Duodenal mucosa (tissue), 2 donors: ENCODE measurements around the gene FAM168A.

Experiments used
- H3K27ac ChIP-seq: one replicate; pipeline ENCODE4 v1.7.0; 2013; ENCODE audit warnings: low read depth, low read length
- H3K27me3 ChIP-seq, 2 donors: one replicate each; pipeline ENCODE4 v1.7.0; 2013; ENCODE audit warnings: low read length in 2 of 2, control low read depth in 1 of 2; ENCODE audit not compliant: insufficient read depth in 2 of 2, control insufficient read depth in 1 of 2
- H3K36me3 ChIP-seq, 2 donors: one replicate each; pipeline ENCODE4 v1.7.0; 2013; ENCODE audit warnings: low read length in 2 of 2, control low read depth in 1 of 2; ENCODE audit not compliant: insufficient read depth in 2 of 2, control insufficient read depth in 1 of 2
- H3K4me1 ChIP-seq, 2 donors: one replicate each; pipeline ENCODE4 v1.7.0; 2013; ENCODE audit warnings: low read length in 2 of 2, control low read depth in 1 of 2; ENCODE audit not compliant: insufficient read depth in 2 of 2, control insufficient read depth in 1 of 2
- H3K4me3 ChIP-seq, 2 donors: one replicate each; pipeline ENCODE4 v1.7.0; 2013; ENCODE audit warnings: low read length in 2 of 2, low read depth in 1 of 2
- H3K9ac ChIP-seq, 2 donors: one replicate each; pipeline ENCODE4 v1.7.0; 2013; ENCODE audit warnings: low read length in 2 of 2, low read depth in 1 of 2
- H3K9me3 ChIP-seq, 2 donors: one replicate each; pipeline ENCODE4 v1.7.0; 2013; ENCODE audit warnings: low read length in 2 of 2, control low read depth in 1 of 2; ENCODE audit not compliant: control insufficient read depth in 1 of 2

FAM168A gene

DNA sequence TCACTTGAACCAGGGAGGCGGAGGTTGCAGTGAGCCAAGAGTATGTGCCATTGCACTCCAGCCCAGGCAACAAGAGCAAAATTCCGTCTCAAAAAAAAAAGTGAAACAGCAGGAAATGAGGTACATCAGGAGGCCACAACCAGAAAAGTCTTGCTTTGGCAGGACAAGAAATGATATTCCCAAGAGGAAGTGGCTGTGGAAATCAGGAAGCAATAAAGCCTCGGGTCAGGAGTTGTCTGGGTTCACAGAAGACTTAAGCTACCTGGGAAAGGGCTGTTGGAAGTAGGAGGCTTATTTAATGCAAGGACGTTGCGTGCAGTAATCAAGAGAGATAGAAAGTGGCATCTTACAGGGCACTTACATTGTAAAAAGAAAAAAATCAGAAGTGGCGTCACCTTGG lies 231.0 kb downstream of the FAM168A start:
- Histone ChIP-seq H3K9ac (no peak overlapping the region), H3K36me3 (peaks cover 0 to 11% of the 10 kb centered on the region in 2 donors), H3K4me1 (peaks cover 0 to under 1% of the 10 kb centered on the region in 2 donors), H3K27me3 (no peaks in the 10 kb centered on the region), H3K4me3 (no peak overlapping the region), H3K27ac (no peak overlapping the region), H3K9me3 (no peaks in the 10 kb centered on the region)

DNA sequence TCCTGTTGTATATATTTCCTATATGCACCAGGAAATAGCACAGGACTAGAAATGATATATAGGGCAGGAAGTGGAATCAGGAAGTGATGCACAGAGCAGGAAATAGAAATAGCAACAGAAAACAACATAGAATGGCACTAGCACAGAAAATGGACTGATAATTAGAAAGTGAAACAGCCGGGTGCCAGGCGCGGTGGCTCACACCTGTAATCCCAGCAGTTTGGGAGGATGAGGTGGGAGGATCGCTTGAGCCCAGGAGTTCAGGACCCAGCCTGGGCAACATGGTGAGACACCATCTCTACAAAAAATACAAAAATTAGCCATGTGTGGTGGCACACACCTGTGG lies 231.7 kb downstream of the FAM168A start:
- H3K36me3 ChIP-seq = peaks cover 0 to 12% of the 10 kb centered on the region in 2 donors
- H3K27ac ChIP-seq = no peak overlapping the region
- no peak overlapping the region for H3K4me3 ChIP-seq
- H3K4me1 ChIP-seq = no peaks in the 10 kb centered on the region
- H3K9ac ChIP-seq = no peak overlapping the region
- no peaks in the 10 kb centered on the region for H3K27me3 ChIP-seq
- no peaks in the 10 kb centered on the region for H3K9me3 ChIP-seq

DNA sequence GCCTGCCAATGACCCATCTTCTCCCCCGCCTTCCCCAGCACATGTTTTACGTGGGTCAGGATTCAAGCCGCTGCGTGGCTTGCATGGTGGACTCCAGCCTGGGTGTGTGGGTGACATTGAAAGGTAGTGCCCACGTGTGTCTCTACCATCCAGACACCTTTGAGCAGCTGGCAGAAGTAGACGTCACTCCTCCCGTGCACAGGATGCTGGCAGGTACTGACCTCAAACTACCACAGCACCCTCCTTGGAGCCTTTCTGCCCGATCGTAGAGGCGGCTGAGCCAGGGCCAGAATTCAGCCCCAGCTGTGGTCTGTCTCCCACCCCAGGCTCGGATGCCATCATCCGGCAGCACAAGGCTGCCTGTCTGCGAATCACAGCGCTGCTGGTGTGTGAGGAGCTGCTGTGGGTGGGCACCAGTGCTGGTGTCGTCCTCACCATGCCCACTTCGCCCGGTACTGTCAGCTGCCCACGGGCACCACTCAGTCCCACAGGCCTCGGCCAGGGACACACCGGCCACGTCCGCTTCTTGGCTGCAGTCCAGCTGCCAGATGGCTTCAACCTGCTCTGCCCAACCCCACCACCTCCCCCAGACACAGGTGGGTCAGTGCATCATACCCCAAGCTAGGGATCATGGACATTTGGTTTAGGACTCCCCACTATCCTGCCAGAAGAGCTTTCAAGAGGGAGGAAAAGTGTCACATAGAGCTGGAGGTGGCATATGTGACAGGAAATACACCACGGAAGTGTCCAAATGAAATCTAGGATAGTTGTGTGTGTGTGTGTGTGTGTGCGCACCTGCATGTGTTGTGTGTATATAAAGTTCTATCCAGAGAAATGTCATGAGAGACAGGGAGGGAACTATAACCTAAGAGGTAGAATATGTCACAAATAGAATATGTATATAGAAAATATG lies 232.3 kb downstream of the FAM168A start:
- Histone ChIP-seq H3K9ac (no peak overlapping the region), H3K4me3 (no peak overlapping the region), H3K36me3 (peaks cover 0 to 15% of the 10 kb centered on the region in 2 donors), H3K27me3 (no peaks in the 10 kb centered on the region), H3K27ac (no peak overlapping the region), H3K4me1 (no peaks in the 10 kb centered on the region), H3K9me3 (no peaks in the 10 kb centered on the region)

- H3K9ac ChIP-seq = no peak overlapping the region
- H3K36me3 ChIP-seq = peaks cover 0 to 24% of the 10 kb centered on the region in 2 donors
Measured at GRCh38 chr11:73363147-73363546, 234.8 kb downstream of the FAM168A start.

GRCh38 chr11:73361953-73362776 lies 235.7 kb downstream of the FAM168A start:
- Histone ChIP-seq H3K36me3 (peaks cover 0 to 24% of the 10 kb centered on the region in 2 donors), H3K4me1 (no peaks in the 10 kb centered on the region), H3K9me3 (no peaks in the 10 kb centered on the region), H3K27ac (no peak overlapping the region), H3K27me3 (no peaks in the 10 kb centered on the region), H3K9ac (no peak overlapping the region), H3K4me3 (no peak overlapping the region)

More at GRCh38 chr11:73363147-73363546, 234.8 kb downstream of the FAM168A start:
- Histone ChIP-seq H3K4me3 (no peak overlapping the region), H3K4me1 (no peaks in the 10 kb centered on the region), H3K27ac (no peak overlapping the region), H3K9me3 (no peaks in the 10 kb centered on the region), H3K27me3 (no peaks in the 10 kb centered on the region)

- no peaks in the 10 kb centered on the region for H3K4me1 ChIP-seq
- H3K27me3 ChIP-seq = no peaks in the 10 kb centered on the region
- H3K4me3 ChIP-seq = no peak overlapping the region
- H3K27ac ChIP-seq = no peak overlapping the region
- no peaks in the 10 kb centered on the region for H3K9me3 ChIP-seq
- H3K36me3 ChIP-seq = peaks cover 0 to 24% of the 10 kb centered on the region in 2 donors
- H3K9ac ChIP-seq = no peak overlapping the region
Measured at GRCh38 chr11:73360743-73361369, 237.1 kb downstream of the FAM168A start.

GRCh38 chr11:73359930-73360742 lies 237.8 kb downstream of the FAM168A start:
- no peak overlapping the region for H3K27ac ChIP-seq

DNA sequence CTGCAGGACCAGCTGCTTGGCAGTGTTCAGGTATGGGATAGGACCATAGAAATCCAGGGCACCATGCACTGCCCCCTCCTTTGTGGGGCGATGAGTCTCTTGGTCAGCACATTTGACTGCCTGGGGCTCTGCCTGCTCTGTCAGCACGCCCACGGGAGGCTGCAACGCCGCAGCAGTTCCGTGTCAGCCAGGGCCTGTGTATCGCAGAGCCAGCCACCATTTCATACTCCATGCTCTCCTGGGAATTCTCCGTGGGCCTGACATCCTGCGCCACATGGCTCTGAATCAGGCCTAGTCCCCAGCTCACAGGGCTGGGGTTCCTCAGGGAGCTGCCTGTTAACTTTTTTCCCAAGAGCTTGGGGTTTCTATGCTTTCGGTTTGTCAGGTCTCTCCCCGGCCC lies 238.6 kb downstream of the FAM168A start:
- Histone ChIP-seq H3K36me3 (peaks cover 0 to 17% of the 10 kb centered on the region in 2 donors), H3K27me3 (no peaks in the 10 kb centered on the region), H3K9ac (no peak overlapping the region), H3K27ac (no peak overlapping the region), H3K4me1 (no peaks in the 10 kb centered on the region), H3K4me3 (no peak overlapping the region), H3K9me3 (no peaks in the 10 kb centered on the region)

More at GRCh38 chr11:73359930-73360742, 237.8 kb downstream of the FAM168A start:
- Histone ChIP-seq H3K36me3 (peaks cover 0 to 18% of the 10 kb centered on the region in 2 donors), H3K9me3 (no peaks in the 10 kb centered on the region), H3K4me1 (no peaks in the 10 kb centered on the region), H3K9ac (no peak overlapping the region), H3K4me3 (no peak overlapping the region), H3K27me3 (no peaks in the 10 kb centered on the region)

DNA sequence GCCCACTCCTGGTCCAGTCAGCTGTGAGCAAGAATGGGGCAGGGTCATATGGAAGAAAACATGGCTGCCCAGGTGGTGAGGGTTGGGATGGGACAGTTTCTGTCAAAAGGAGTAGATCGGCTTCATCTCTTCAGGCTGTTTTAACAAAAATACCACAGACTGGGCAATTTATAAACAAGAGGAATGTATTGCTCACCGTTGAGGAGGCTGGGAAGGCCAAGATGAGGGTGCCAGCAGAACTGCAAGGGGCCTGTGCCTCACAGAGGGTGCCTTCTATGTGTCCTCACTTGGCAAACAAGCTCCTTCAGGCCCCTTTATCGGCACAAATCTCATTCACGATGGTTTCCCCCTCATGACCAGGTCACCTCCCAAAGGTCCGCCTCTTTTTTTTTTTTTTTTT lies 239.8 kb downstream of the FAM168A start:
- Histone ChIP-seq H3K9me3 (no peaks in the 10 kb centered on the region), H3K36me3 (peaks cover 0 to 17% of the 10 kb centered on the region in 2 donors), H3K4me1 (no peaks in the 10 kb centered on the region), H3K9ac (no peak overlapping the region), H3K27me3 (no peaks in the 10 kb centered on the region), H3K4me3 (no peak overlapping the region), H3K27ac (no peak overlapping the region)
